ENCODE measurements around the gene DIAPH2.

The DIAPH2 gene

GRCh38 chrX:97529536-97530200 is 845.0 kb downstream of the DIAPH2 start:
- peaks cover 9% of the 10 kb centered on the region for H3K4me1 Mint-ChIP-seq
- no peak overlapping the region for H3K4me3 Mint-ChIP-seq
- no peak for DNase-seq
- H3K9me3 Mint-ChIP-seq = peaks cover 35% of the 10 kb centered on the region
- H3K27ac Mint-ChIP-seq = no peak overlapping the region
- TF ChIP-seq CTCF (IDR thresholded peaks at IDR 0.05) = no peak
- H3K36me3 Mint-ChIP-seq (ENCODE audit: low read depth) = peaks cover 33% of the 10 kb centered on the region
- H3K27me3 Mint-ChIP-seq (ENCODE audit: low read depth, poor library complexity) = no peaks in the 10 kb centered on the region

GRCh38 chrX:97531825-97532224 is 847.2 kb downstream of the DIAPH2 start:
- H3K27me3 Mint-ChIP-seq (ENCODE audit: low read depth, poor library complexity) = no peaks in the 10 kb centered on the region
- no peak overlapping the region for H3K27ac Mint-ChIP-seq
- no peak for DNase-seq
- H3K9me3 Mint-ChIP-seq = peaks cover 35% of the 10 kb centered on the region
- H3K36me3 Mint-ChIP-seq (ENCODE audit: low read depth) = peaks cover 33% of the 10 kb centered on the region
- TF ChIP-seq CTCF (IDR thresholded peaks at IDR 0.05) = no peak
- peaks cover 9% of the 10 kb centered on the region for H3K4me1 Mint-ChIP-seq
- no peak overlapping the region for H3K4me3 Mint-ChIP-seq

- no peaks in the 10 kb centered on the region for H3K9me3 Mint-ChIP-seq
- DNase-seq = no peak
- no peak for TF ChIP-seq CTCF (IDR thresholded peaks at IDR 0.05)
Observed at GRCh38 chrX:97538745-97539144, 854.1 kb downstream of the DIAPH2 start.

GRCh38 chrX:97539970-97540519 is 855.4 kb downstream of the DIAPH2 start:
- Mint-ChIP-seq H3K36me3 (ENCODE audit: low read depth) (no peaks in the 10 kb centered on the region), H3K4me3 (no peak overlapping the region), H3K27me3 (ENCODE audit: low read depth, poor library complexity) (no peaks in the 10 kb centered on the region), H3K9me3 (no peaks in the 10 kb centered on the region), H3K27ac (no peak overlapping the region), H3K4me1 (no peaks in the 10 kb centered on the region)
- TF ChIP-seq CTCF (IDR thresholded peaks at IDR 0.05) = no peak
- DNase-seq = no peak

More at GRCh38 chrX:97538745-97539144, 854.1 kb downstream of the DIAPH2 start:
- Mint-ChIP-seq H3K27ac (no peak overlapping the region), H3K27me3 (ENCODE audit: low read depth, poor library complexity) (no peaks in the 10 kb centered on the region), H3K36me3 (ENCODE audit: low read depth) (no peaks in the 10 kb centered on the region), H3K4me1 (no peaks in the 10 kb centered on the region), H3K4me3 (no peak overlapping the region)

GRCh38 chrX:97547877-97548578 is 863.4 kb downstream of the DIAPH2 start:
- Mint-ChIP-seq H3K36me3 (ENCODE audit: low read depth) (no peaks in the 10 kb centered on the region), H3K27me3 (ENCODE audit: low read depth, poor library complexity) (no peaks in the 10 kb centered on the region), H3K9me3 (no peaks in the 10 kb centered on the region), H3K4me3 (no peak overlapping the region), H3K27ac (peak overlapping the region; percentile 32), H3K4me1 (no peaks in the 10 kb centered on the region)
- DNase-seq = no peak
- no peak for TF ChIP-seq CTCF (IDR thresholded peaks at IDR 0.05)

Measured in nephron progenitor cell (in vitro differentiated cells).